PC-3 (cell line): ENCODE results near the gene PWWP2B. TPM values are rescaled to one million over a fixed set of nuclear protein-coding genes. Genes with fewer than 3 reads are reported as not detected.

Experiments
- ATAC-seq: fragments of 200-7000 bp; cut with Tn5 transposase; 2 replicates; pipeline ENCODE4 v1.9.1; 2020; ENCODE audit warnings: mild to moderate bottlenecking, moderate library complexity
- BruUV-seq: library from RNA; stranded (reverse); fragments of 400-500 nt; replicated peaks from 2 replicates; lab custom pipeline; 2021; lab: Mats Ljungman, UMichigan
- CTCF ChIA-PET: fragments of 300-600 bp; sonication (Branson Sonifier 250); formaldehyde crosslinking; loops from one replicate; lab custom pipeline; 2022; ENCODE audit warnings: antibody characterized with exemption; lab: Charles Lee
- POLR2A ChIA-PET: fragments of 300-600 bp; sonication (Branson Sonifier 250); formaldehyde crosslinking; loops from one replicate; lab custom pipeline; 2022; ENCODE audit warnings: antibody characterized with exemption; ENCODE audit not compliant: unreplicated experiment; lab: Charles Lee
- DNase-seq: peaks from one replicate; pipeline ENCODE4 v3.0.0-alpha.2; 2015
- H2AFZ ChIP-seq: fragments of 300-600 bp; sonication (generic); 2 replicates; pipeline ENCODE4 v1.6.0; 2016; ENCODE audit warnings: antibody characterized with exemption, low read length
- H3F3A ChIP-seq: fragments of 300-600 bp; sonication (generic); one replicate; pipeline ENCODE4 v1.6.0; 2017; ENCODE audit warnings: antibody characterized with exemption, low read length, control low read depth, mild to moderate bottlenecking; ENCODE audit not compliant: unreplicated experiment
- H3K27ac ChIP-seq: fragments of 300-600 bp; sonication (generic); 2 replicates; pipeline ENCODE4 v1.5.1; 2016; ENCODE audit warnings: mild to moderate bottlenecking, low read length
- H3K27me3 ChIP-seq: fragments of 300-600 bp; sonication (generic); 2 replicates; pipeline ENCODE4 v1.6.1; 2016; ENCODE audit warnings: low read length, mixed read lengths
- H3K36me3 ChIP-seq: fragments of 300-600 bp; sonication (generic); 2 replicates; pipeline ENCODE4 v1.6.1; 2016; ENCODE audit warnings: low read depth, mixed run types, low read length, mixed read lengths
- H3K4me1 ChIP-seq: fragments of 300-600 bp; sonication (generic); 2 replicates; pipeline ENCODE4 v1.5.1; 2016; ENCODE audit warnings: low read length; ENCODE audit not compliant: insufficient read depth
- H3K4me2 ChIP-seq: fragments of 300-600 bp; sonication (generic); 2 replicates; pipeline ENCODE4 v1.6.0; 2016; ENCODE audit warnings: low read length
- H3K4me3 ChIP-seq: fragments of 300-600 bp; sonication (generic); 2 replicates; pipeline ENCODE4 v1.5.1; 2016; ENCODE audit warnings: mild to moderate bottlenecking, low read length, mixed read lengths
- H3K79me2 ChIP-seq: fragments of 300-600 bp; sonication (generic); 2 replicates; pipeline ENCODE4 v1.6.1; 2017; ENCODE audit warnings: low read length, mixed read lengths
- H3K9ac ChIP-seq: fragments of 300-600 bp; sonication (generic); 2 replicates; pipeline ENCODE4 v1.6.0; 2016; ENCODE audit warnings: mild to moderate bottlenecking, low read length
- H3K9me2 ChIP-seq: fragments of 300-600 bp; sonication (generic); replicated peaks from 2 replicates; pipeline ENCODE4 v1.6.1; 2016; ENCODE audit warnings: mixed run types, low read length, mixed read lengths
- H3K9me3 ChIP-seq: fragments of 300-600 bp; sonication (generic); 2 replicates; pipeline ENCODE4 v1.6.1; 2016; ENCODE audit warnings: low read length, mixed read lengths
- H4K20me1 ChIP-seq: fragments of 300-600 bp; sonication (generic); 2 replicates; pipeline ENCODE4 v1.6.1; 2016; ENCODE audit warnings: low read length, mixed read lengths
- CTCF ChIP-seq: fragments of 300-600 bp; sonication (generic); conservative IDR thresholded peaks from 2 replicates; pipeline ENCODE4 v1.5.1; 2017; ENCODE audit warnings: antibody characterized with exemption, low read depth, mild to moderate bottlenecking, low read length
- EZH2 ChIP-seq: fragments of 300-600 bp; sonication (generic); IDR thresholded peaks from one replicate; pipeline ENCODE4 v1.6.1; 2017; ENCODE audit warnings: antibody characterized with exemption, mild to moderate bottlenecking, low read length; ENCODE audit not compliant: unreplicated experiment
- EZH2phosphoT487 ChIP-seq: fragments of 300-600 bp; sonication (generic); IDR thresholded peaks from 2 replicates; pipeline ENCODE4 v1.6.1; 2018; ENCODE audit warnings: mild to moderate bottlenecking, antibody characterized with exemption, low read length, borderline replicate concordance
- intact Hi-C: fragments of 100-400 bp; cut with micrococcal nuclease; formaldehyde crosslinking; loops from 2 replicates; pipeline ENCODE4 v1.9.0; 2023
- total RNA-seq: library from RNA; depleted of rRNA; stranded (reverse); fragments of >200 nt; gene quantifications from 2 replicates; pipeline ENCODE4 v1.2.3, GENCODE V29; 2014

Gene PWWP2B
- total RNA-seq, 1 experiment from 2014 or later, result 24.5 TPM

GRCh38 chr10:132391676-132392020 is 5.4 kb upstream of the PWWP2B start:
- BruUV-seq, result no TSS peak

GRCh38 chr10:132392184-132392800 is 4.7 kb upstream of the PWWP2B start:
- H3K36me3 ChIP-seq, result no peaks in the 10 kb centered on the region
- H3K9ac ChIP-seq, result no peak overlapping the region
- intact Hi-C loops, result no loop called here
- BruUV-seq, result no TSS peak
- no peaks in the 10 kb centered on the region for H3F3A ChIP-seq
- no peaks in the 10 kb centered on the region for H3K9me2 ChIP-seq
- peaks cover 7% of the 10 kb centered on the region; the same call in 1 of the 2 replicates for H3K4me1 ChIP-seq
- H3K79me2 ChIP-seq, result no peaks in the 10 kb centered on the region
- no peak overlapping the region for H3K4me3 ChIP-seq
- H3K27ac ChIP-seq, result no peak overlapping the region
- POLR2A ChIA-PET, result interaction anchor here (0.5 kb wide), 1 partner anchor 85 kb away, joined by 4 read pairs; the partner anchor contains the start of gene STK32C
- no peak for TF ChIP-seq EZH2phosphoT487
- TF ChIP-seq CTCF, result no peak
- TF ChIP-seq EZH2, result no peak
- no peaks in the 10 kb centered on the region for H4K20me1 ChIP-seq
- no peak for ATAC-seq
- no peak overlapping the region for H2AFZ ChIP-seq
- no peaks in the 10 kb centered on the region for H3K9me3 ChIP-seq
- CTCF ChIA-PET, result no interaction called here
- no peaks in the 10 kb centered on the region for H3K27me3 ChIP-seq
- H3K4me2 ChIP-seq, result no peak overlapping the region
- no peak for DNase-seq

More at GRCh38 chr10:132391676-132392020, 5.4 kb upstream of the PWWP2B start:
- H3K4me1 ChIP-seq, result peaks cover 7% of the 10 kb centered on the region; the same call in 1 of the 2 replicates
- H3K9me2 ChIP-seq, result no peaks in the 10 kb centered on the region
- H3F3A ChIP-seq, result no peaks in the 10 kb centered on the region
- H3K4me2 ChIP-seq, result no peak overlapping the region
- TF ChIP-seq EZH2, result no peak
- no peak for TF ChIP-seq CTCF
- TF ChIP-seq EZH2phosphoT487, result no peak
- no peaks in the 10 kb centered on the region for H3K27me3 ChIP-seq
- H3K36me3 ChIP-seq, result no peaks in the 10 kb centered on the region
- ATAC-seq (no peak), DNase-seq (no peak)
- no peak overlapping the region for H3K4me3 ChIP-seq
- no peaks in the 10 kb centered on the region for H4K20me1 ChIP-seq
- H3K79me2 ChIP-seq, result no peaks in the 10 kb centered on the region
- intact Hi-C loops, result loop anchor here (2.0 kb wide), 1 partner anchor 61 kb away; no protein-coding TSS in a partner anchor
- POLR2A ChIA-PET, result interaction anchor here (0.5 kb wide), 1 partner anchor 84 kb away, joined by 4 read pairs; the partner anchor contains the start of gene STK32C
- H3K27ac ChIP-seq, result no peak overlapping the region
- CTCF ChIA-PET, result no interaction called here
- H3K9me3 ChIP-seq, result no peaks in the 10 kb centered on the region
- no peak overlapping the region for H3K9ac ChIP-seq
- H2AFZ ChIP-seq, result no peak overlapping the region
